ENCODE results near the gene LRRC27. TPM values are rescaled to one million over a fixed set of nuclear protein-coding genes. Genes with fewer than 3 reads are reported as not detected.

Gene LRRC27
- total RNA-seq, 2 experiments from 2014 or later: 13.0 to 17.3 TPM

DNA sequence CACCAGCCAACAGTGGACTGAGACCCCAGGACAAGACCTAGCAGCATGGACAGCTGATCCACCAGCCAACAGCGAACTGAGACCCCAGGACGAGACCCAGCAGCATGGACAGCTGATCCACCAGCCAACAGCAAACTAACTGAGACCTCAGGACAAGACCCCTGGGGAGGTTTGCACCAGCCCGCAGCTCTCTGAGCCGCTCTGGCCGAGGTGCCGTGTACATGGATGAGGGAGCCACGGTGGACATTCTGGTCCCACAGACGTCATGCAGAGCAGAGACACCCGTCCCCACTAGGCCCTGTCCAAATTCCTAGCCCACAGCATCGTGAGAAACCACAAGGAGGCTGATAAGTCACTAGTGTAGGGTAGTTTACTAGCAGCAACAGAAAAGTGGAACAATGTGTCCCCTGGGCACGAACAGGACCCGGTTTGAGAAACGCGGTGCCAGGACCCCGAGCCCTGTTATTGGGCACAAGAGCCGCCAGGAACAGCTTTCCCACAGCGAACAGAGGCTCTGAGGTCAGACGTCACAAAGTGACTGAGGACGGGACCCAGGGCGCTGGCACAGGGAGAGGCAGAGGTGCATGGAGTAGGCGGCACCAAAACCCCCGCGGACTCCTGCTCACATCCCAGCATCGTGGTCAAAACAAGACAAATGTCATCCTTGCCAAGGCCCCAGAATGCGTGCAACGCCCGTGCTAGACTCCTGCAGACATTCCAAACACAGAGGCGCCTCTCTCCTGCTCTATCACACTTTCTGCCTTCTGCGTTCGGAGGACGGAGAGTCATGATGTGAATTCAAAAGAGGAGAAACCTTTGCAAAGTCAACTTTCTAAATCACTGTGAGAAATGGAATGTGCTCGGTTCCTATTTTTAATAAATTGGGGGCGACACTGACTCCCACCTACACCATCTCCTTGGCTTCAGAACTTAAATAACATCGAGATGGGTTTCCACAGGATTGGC lies 32.3 kb upstream of the LRRC27 start:
- BruUV-seq (replicated peaks): no TSS peak
- POLR2A ChIA-PET: no interaction called here

GRCh38 chr10:132300582-132300981 lies 31.4 kb upstream of the LRRC27 start:
- Histone ChIP-seq H3K4me1 (ENCODE audit: insufficient read depth, low read length, poor library complexity, severe bottlenecking) (no peaks in the 10 kb centered on the region), H3K79me2 (ENCODE audit: insufficient read depth, low read depth, low read length) (no peaks in the 10 kb centered on the region), H4K20me1 (ENCODE audit: insufficient read depth, low read length) (no peaks in the 10 kb centered on the region), H3K27ac (ENCODE audit: low read depth, low read length, poor library complexity, severe bottlenecking) (no peak overlapping the region), H3K36me3 (ENCODE audit: insufficient read depth, low read length) (no peaks in the 10 kb centered on the region), H3K9me2 (ENCODE audit: insufficient read depth, low read length) (no peaks in the 10 kb centered on the region), H3K9me3 (ENCODE audit: low read length) (no peaks in the 10 kb centered on the region), H3K4me3 (ENCODE audit: low read depth, low read length, poor library complexity, severe bottlenecking) (no peak overlapping the region), H2AFZ (ENCODE audit: low read length) (no peak overlapping the region), H3K4me2 (ENCODE audit: low read length) (no peak overlapping the region)
- no TSS peak for BruUV-seq (replicated peaks)
- TF ChIP-seq CTCF (conservative IDR thresholded peaks at IDR 0.05; ENCODE audit: low read length) (no peak), EZH2phosphoT487 (IDR thresholded peaks at IDR 0.05; ENCODE audit: borderline replicate concordance, low read depth, low read length) (no peak)
- DNase-seq (ENCODE audit: low spot score): no peak
- ChIA-PET POLR2A (no interaction called here), CTCF (ENCODE audit: unreplicated experiment) (no interaction called here)
- intact Hi-C loops (cut with micrococcal nuclease; ENCODE audit: unreplicated experiment): no loop called here

More for the DNA sequence above, 32.3 kb upstream of the LRRC27 start:
- no peaks in the 10 kb centered on the region for H3K36me3 ChIP-seq (ENCODE audit: insufficient read depth, low read length)
- no peak for DNase-seq (ENCODE audit: low spot score)
- no peak overlapping the region for H2AFZ ChIP-seq (ENCODE audit: low read length)
- CTCF ChIA-PET (ENCODE audit: unreplicated experiment): no interaction called here
- no peak overlapping the region for H3K27ac ChIP-seq (ENCODE audit: low read depth, low read length, poor library complexity, severe bottlenecking)
- H3K4me3 ChIP-seq (ENCODE audit: low read depth, low read length, poor library complexity, severe bottlenecking): no peak overlapping the region
- no peaks in the 10 kb centered on the region for H3K79me2 ChIP-seq (ENCODE audit: insufficient read depth, low read depth, low read length)
- H3K4me2 ChIP-seq (ENCODE audit: low read length): no peak overlapping the region
- no peaks in the 10 kb centered on the region for H3K4me1 ChIP-seq (ENCODE audit: insufficient read depth, low read length, poor library complexity, severe bottlenecking)
- H4K20me1 ChIP-seq (ENCODE audit: insufficient read depth, low read length): no peaks in the 10 kb centered on the region
- no peaks in the 10 kb centered on the region for H3K9me2 ChIP-seq (ENCODE audit: insufficient read depth, low read length)
- H3K9me3 ChIP-seq (ENCODE audit: low read length): no peaks in the 10 kb centered on the region
- intact Hi-C loops (cut with micrococcal nuclease; ENCODE audit: unreplicated experiment): no loop called here
- TF ChIP-seq CTCF (conservative IDR thresholded peaks at IDR 0.05; ENCODE audit: low read length): no peak
- no peak for TF ChIP-seq EZH2phosphoT487 (IDR thresholded peaks at IDR 0.05; ENCODE audit: borderline replicate concordance, low read depth, low read length)
